Globus pallidus (tissue), 1 donor: ENCODE data around the gene TOGARAM1.
"Not testable (repeated sequence)": the region's sequence is repeated elsewhere in the genome, so short reads cannot be mapped to it uniquely, and the experiment has no call there.

Source experiments
- DNase-seq: peaks from one replicate; pipeline ENCODE4 v3.0.0-alpha.2; 2015; ENCODE audit warnings: low spot score

The TOGARAM1 gene

DNA sequence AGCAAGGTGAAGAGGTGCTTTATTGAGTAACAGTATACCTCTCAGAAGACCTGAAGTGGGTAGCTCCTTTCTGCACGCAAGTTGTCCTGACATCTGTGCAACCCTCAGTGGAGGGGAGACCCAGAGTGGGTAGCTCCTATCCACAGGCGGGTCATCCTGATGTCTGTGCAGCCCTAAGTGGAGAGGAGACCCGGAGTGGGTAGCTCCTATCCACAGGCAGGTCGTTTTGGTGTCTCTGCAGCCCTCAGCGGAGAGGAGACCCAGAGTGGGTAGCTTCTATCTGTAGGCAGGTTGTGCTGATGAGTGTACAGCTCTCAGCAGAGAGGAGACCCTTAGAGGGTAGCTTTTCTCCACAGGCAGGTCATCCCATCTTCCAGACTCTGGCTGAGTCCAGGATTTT lies 76.9 kb downstream of the TOGARAM1 start:
- DNase-seq = no peak

DNA sequence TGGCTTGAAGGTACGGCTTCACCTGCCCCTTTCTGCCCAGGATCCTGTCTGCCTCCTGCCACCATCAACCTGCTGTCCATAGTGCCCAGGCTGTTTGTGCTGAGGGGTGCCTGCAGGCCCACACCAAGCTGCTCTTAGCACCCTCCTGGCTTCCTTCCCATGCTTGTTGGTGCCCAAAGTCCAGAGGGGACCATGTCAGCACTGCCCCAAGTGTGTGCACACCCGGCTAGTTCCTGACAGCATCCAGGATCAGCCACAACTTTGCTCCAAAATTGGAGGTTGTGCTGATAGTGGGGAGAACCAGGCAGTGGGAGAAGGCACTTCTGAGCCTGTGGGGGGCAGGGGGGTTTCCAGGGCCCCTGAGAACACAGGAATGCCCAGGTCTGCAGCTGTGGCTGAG lies 77.4 kb downstream of the TOGARAM1 start:
- DNase-seq = no peak

DNA sequence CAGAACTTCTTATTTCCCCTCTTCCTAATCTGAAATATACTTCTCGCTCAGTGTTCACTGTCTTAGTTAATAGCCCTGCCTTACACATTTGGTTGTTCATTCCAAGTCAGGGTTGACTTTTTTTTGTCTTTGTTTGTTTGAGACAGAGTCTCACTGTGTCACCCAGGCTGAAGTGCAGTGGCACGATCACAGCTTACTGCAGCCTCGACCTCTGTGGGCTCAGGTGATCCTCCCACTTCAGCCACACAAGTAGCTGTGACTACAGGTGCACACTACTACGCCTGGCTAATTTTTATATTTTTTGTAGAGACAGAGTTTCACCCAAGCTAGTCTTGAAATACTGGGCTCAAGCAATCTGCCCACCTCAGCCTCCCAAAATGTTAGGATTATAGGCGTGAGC lies 79.7 kb downstream of the TOGARAM1 start:
- DNase-seq = no peak

DNA sequence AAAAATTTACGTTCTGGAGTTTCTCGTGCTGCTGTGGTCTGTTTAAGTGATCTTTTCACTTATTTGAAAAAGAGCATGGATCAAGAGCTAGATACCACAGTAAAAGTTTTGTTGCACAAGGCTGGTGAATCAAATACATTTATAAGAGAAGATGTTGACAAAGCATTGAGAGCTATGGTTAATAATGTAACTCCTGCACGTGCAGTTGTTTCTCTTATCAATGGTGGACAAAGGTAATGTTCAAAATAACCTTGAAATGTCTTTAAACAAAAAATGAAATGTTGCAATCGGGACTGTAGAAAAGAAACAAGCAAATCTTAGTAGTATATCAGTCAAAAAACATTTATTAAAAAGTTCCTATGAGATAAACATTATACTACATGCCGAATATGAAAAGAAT lies 82.6 kb downstream of the TOGARAM1 start:
- no peak for DNase-seq

DNA sequence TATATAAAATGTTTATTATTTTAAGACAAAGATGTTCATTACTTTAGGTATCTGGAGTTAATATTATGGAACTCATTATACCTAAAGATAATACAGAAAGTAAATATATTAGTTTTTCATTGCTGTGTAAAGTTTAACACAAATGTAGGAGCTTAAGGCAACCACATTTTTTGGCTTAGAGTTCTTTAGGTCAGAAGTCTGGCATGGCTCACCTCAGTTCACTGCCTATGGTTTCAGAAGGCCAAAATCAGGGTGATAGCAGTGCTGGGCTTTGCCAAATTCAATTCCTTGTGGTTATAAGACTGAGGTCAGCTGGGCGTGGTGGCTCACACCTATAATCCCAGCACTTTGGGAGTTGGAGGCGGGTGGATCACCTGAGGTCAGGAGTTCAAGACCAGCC lies 86.4 kb downstream of the TOGARAM1 start:
- DNase-seq = no peak

DNA sequence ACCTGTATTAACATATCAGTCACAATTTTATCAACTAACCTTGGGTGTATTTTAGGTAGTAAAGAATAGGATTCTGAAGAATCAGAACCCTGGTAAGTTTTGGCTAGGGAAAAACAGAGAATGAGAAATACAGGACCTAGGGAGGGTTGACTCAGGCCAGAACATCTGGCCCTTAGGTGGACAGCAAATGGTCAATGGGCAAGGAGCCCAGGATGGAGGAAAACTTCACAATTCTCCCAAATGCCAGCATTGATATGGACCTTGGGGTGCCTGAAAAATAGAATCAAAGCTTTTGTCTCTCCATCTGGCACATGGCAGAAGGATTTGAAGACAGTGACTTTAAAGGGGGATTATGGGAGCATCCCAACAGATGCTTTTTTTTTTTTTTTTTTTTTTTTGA lies 89.2 kb downstream of the TOGARAM1 start:
- peak; percentile 11 for DNase-seq

DNA sequence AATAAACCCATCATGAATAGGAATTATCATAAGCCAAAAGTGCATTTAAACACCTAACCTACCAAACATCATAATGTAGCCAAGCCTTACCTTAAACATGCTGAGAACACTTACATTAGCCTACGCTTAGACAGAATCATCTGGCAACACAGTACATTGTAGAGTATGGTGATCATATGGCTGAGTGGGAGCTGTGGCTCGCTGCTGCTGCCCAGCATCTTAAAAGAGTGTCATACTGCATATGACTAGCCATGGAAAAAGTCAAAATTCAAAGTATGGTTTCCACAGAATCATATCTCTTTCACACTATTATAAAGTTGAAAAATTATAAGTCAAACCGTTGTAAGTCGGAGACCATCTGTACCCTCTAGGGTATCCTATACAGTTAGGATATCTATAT lies 89.9 kb downstream of the TOGARAM1 start:
- no peak for DNase-seq

DNA sequence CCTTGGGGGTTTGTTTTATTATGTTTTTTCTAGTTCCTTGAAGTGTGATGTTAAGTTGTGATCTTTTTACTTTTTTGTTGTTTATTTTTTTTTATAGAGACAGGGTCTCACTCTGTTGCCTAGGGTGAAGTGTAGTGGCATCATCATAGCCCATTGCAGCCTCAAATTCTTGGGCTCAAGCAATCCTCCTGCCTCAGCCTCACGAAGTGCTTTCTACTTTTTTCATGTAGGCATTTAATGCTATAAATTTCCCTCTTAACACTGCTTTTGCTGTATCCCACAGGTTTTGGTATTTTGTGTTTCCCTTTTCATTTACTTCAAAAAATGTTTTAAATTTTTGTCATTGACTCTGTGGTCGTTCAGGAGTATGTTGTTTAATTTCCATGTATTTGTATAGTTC lies 95.4 kb downstream of the TOGARAM1 start:
- DNase-seq = no peak

DNA sequence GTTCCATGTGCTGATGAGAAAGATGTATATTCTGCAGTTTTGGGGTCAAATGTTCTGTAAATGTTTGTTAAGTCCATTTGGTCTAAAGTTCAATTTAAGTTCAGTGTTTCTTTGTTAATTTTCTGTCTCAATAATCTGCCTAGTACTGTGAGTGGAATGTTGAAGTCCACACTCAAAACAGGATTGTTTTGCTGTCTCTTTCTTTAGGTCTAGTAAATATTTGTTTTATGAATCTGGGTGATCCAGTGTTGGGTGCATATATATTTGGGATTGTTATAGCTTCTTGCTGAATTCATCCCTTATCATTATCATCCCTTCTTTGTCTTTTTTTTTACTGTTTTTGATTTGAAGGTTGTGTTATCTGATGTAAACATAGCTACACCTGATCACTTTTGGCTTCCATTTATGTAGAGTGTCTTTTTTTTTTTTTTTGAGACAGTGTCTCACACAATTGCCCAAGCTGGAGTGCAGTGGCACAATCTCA lies 95.9 kb downstream of the TOGARAM1 start:
- DNase-seq = no peak

DNA sequence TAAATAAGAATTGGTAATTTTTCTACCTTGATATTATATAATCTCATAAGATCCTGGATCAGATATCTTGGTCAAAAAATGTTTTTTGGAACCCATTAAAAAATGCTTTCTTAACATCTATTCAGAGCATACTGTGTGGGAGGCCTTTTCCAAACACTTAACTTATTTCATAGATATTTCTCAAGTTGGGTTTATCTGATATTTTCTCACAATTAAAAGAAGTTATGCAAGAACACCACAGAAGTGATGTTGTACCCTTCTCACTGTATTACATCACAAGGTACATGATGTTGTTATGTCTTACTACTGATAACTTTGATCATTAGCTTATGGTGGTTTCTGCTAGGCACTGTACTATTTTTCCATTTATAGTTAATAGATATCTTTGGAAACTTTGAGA lies 98.6 kb downstream of the TOGARAM1 start:
- no peak for DNase-seq

DNA sequence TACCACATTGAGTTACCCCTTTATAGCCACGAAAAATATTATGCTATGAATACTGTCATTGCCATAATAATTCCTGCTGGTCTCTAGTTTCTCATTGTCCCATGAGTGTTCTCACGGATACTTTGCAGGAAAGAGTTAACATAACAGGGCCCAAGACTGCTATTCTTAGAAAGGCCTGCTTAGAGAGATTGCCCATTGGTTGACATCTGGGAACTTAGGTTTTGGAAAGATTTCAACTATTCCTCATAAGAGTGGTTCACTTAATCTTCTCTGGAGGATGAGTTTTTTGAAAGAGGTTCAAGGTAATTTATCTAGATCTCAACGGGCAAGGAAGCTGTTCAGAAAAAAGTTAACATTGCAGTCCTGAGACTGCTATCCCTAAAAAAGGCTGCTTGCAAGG lies 103.5 kb downstream of the TOGARAM1 start:
- DNase-seq = no peak

DNA sequence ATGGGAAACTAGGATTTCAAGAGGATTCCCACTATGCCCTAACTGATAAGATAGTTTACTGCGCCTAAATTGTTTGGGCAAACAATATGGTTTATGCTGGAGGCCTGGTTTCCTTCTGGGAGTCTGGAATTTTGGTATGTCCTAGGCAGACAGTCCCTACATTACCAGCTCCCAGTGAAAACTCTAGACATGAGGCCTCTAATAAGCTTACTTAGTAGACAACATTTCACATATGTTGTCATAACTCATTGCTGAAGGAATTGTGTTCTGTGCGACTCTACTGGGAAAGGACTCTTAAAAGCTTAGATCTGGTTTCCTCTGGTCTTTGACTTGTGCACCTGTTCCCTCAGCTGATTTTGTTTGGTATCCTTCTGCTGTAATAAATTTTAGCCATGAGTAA lies 104.0 kb downstream of the TOGARAM1 start:
- no peak for DNase-seq

DNA sequence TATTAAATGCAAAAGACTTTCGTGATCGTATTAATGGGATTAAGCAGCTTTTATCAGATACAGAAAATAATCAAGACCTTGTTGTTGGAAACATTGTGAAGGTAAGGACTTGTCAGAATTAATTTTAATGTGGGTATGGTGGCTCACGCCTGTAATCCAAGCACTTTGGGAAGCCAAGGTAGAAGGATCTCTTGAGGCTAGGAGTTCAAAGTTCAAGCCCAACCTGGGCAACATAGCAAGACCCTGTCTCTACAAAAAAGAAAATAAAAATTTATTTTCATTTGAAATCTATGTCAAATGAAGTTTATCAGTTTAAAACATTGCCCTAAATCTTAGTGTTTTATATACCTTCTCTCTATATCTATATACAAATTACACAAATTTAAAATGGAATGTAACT lies 104.7 kb downstream of the TOGARAM1 start:
- no peak for DNase-seq

DNA sequence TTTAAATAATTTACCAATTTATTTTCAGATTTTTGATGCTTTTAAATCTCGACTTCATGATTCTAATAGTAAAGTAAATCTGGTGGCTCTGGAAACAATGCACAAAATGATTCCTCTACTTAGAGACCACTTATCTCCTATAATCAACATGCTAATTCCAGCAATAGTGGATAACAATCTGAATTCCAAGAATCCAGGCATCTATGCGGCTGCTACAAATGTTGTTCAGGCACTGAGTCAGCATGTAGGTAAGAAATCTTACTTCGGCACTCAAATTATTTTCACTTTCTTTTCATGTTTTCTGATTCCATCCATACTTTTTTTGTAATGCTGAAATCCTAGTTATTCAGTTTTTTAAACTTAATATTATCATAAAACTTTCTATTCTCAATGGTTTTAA lies 106.4 kb downstream of the TOGARAM1 start:
- DNase-seq = no peak

DNA sequence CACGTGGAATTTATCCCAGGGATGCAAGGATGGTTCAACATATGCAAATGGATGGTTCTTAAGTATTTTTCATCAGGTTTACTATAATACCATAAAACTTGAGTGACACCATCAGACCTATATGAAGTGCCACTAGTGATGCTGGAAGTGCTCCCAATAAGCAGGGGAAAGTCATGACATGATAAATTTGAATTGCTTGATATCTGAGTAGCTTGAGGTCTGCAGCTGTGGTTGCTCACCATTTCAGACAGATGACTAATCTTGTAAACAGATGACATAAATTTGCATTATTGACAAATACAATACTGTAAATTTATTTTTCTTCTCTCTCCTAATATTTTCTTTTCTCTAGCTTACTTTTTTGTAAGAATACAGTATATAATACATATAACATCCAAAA lies 108.2 kb downstream of the TOGARAM1 start:
- DNase-seq = no peak

DNA sequence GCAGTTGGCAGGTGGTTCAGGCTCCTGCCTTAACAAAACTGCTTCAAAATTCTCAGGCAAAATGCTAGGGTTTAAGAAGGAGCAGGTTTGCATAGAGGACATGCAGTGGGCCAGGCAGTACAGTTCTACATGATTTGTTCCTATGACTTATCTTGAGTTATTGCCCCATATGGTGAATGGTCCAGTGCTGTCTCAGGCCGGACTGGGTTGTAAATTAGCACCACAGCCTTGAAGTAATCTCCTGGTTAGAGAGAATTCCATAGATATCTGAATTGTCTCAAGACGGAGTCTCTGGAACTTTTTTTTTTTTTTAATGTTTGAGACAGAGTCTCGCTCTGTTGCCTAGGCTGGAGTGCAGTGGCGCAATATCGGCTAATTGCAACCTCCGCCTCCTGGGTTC lies 110.1 kb downstream of the TOGARAM1 start:
- DNase-seq = no peak

DNA sequence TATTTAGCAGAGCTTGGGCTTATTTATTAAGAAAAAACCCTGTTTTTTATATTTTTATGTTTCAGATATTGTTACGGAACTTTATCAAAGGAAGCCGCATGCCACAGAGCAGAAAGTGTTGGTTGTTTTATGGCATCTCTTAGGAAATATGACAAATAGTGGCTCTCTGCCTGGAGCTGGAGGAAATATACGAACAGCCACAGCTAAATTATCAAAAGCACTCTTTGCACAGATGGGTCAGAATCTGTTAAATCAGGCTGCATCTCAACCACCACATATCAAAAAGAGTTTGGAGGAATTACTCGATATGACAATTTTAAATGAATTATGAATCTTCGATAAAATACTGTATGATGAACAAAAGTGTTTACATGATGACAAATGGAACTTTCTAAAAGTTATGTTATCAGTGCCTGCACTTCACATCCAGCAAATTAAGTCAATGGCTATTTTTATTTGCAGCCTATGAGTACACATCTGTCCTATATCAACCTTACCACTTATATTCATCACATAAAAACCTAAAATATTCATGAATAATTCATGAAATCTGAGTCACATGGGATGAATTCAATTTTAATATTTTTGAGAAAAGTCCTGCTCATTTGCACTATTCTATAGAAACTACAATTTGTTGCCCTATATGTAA lies 111.4 kb downstream of the TOGARAM1 start:
- DNase-seq = no peak

DNA sequence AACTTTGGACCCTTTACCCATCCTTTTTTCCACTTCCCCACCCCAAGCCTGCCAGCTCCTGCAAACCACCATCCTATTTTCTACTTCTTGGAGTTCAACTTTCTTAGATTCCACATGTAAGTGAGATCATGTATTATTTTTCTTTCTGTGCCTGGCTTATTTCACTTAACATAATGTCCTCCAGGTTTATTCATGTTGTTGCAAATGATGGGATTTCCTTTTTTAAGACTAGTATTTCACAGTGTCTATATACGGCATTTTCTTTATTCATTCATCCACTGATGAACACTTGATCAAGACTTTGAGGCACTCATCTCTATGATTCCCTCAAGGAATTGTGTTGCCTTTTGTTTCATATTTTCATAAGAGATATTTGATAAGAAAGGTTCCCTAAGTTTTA lies 116.3 kb downstream of the TOGARAM1 start:
- no peak for DNase-seq

DNA sequence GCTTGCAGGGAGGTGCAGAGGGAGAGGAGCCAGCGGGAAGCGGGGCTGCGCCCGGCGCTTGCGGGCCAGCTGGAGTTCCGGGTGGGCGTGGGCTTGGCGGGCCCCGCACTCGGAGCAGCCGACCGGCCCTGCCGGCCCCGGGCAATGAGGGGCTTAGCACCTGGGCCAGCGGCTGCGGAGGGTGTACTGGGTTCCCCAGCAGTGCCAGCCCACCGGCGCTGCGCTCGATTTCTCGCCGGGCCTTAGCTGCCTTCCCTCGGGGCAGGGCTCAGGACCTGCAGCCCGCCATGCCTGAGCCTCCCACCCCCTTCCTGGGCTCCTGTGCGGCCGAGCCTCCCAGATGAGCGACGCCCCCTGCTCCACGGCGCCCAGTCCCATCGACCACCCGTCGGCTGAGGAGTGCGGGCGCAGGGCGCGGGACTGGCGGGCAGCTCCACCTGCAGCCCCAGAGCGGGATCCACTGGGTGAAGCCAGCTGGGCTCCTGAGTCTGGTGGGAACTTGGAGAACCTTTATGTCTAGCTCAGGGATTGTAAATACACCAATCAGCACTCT lies 118.5 kb downstream of the TOGARAM1 start:
- DNase-seq = not testable (repeated sequence)

DNA sequence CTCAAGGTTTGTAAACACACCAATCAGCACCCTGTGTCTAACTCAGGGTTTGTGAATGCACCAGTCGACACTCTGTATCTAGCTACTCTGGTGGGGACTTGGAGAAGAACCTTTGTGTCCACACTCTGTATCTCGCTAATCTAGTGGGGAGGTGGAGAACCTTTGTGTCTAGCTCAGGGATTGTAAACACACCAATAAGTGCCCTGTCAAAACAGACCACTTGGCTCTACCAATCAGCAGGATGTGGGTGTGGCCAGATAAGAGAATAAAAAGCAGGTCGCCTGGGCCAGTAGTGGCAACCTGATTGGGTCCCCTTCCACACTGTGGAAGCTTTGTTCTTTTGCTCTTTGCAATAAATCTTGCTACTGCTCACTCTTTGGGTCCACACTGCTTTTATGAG lies 119.1 kb downstream of the TOGARAM1 start:
- DNase-seq = not testable (repeated sequence)

DNA sequence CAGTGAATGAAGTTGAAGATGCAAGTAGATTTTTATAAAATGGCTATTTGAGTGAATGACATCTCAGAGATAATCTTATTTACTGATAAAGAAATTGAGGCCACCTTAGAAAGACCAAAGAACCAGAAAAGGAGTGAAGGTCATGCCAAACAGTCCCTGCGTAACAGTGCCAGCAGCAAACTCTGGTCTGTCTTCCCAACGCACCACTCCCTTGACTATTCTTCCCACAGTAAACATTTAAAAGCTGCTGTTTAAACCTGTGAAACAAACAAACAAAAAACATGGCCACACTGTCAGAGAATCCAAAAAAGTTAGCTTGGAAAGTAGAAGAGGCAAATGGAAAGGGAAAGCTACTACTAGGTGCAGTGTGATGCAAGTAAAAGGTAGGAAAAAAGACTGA lies 120.4 kb downstream of the TOGARAM1 start:
- no peak for DNase-seq

DNA sequence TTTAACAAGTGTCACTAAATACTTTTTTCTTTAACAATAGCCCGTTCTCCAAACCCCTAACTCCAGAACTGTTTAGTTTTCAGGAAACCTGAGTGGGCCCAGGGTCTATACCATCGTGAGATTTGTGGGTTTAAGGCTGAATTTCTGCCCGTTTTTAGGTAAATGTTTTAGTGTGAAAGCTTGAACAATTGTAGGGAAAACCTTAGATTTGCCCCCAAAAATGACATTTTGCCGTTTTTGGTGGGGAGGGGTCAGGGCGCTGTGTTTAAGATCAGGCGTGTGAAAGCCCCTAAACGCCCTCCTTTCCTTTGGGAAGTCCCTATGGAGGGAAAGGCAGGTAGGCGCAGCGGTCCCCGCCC lies 121.6 kb downstream of the TOGARAM1 start:
- DNase-seq = no peak

DNA sequence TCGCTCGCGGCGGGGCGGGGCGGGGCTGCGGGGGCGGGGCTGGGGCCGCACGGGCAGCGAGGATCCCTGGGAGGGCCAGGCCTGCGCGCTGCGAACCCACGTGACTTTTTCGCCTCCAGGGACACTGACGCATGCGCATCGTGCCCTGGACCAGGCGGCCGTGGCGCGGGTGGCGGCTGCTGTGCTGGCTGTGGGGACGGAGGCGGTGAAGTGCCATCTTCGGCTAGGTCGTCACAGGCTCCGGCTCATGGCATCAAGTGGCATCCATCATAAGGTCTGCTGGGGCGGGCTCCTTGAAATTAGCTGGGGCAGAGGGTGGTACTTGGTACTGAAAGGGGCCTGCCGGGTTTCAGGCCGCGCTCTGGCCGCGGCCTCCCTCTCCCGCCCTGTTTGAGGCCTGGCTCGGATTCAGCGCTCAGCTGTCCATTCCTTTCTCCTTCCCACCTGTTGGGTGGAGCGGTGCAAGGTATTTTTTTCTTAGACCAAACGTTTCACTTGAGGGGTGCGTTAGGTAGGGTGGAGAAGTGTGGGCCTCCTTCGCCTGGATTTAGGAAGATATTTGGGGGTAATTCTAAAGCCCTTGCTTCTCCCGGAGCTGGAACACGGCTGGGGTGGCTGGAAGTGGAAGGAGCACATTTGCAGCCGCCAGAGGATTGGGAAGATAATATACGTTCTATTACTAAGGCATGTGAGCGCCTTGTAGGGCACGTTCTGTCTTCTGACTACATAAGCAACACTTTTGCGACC lies 122.2 kb downstream of the TOGARAM1 start, which contains the start of gene PRPF39:
Gene PRPF39, plus strand, starts transcription at position 141 of the 747 bp plus-strand sequence. CDS start 11,124 bp downstream, outside the sequence.
- DNase-seq = peak; percentile 92
